GM12878 (cell line): ENCODE results near the gene DNAH17. TPM values are rescaled to one million over a fixed set of nuclear protein-coding genes. Genes with fewer than 3 reads are reported as not detected.

Source experiments
- ATAC-seq: fragments of 200-7000 bp; cut with Tn5 transposase; 3 replicates; pipeline ENCODE4 v1.9.1; 2020; ENCODE audit warnings: mild to moderate bottlenecking, moderate library complexity
- BruUV-seq: library from RNA; stranded (reverse); fragments of 400-500 nt; replicated peaks from 2 replicates; lab custom pipeline; 2021; lab: Mats Ljungman, UMichigan
- CTCF ChIA-PET: fragments of 300-600 bp; sonication (Branson Sonifier 250); formaldehyde crosslinking; extraction: SDS; loops from one replicate; lab custom pipeline; 2021; ENCODE audit warnings: inconsistent platforms; lab: Yijun Ruan, JAX
- POLR2A ChIA-PET: fragments of 350-600 bp; formaldehyde crosslinking; extraction: SDS; loops from one replicate; lab custom pipeline; 2021; ENCODE audit warnings: inconsistent platforms; lab: Charles Lee
- RAD21 ChIA-PET: fragments of 300-600 bp; sonication (Branson Sonifier 250); formaldehyde crosslinking; loops from one replicate; lab custom pipeline; 2023; ENCODE audit warnings: antibody characterized with exemption; ENCODE audit not compliant: unreplicated experiment; lab: Charles Lee
- SMC1A ChIA-PET: fragments of 300-600 bp; sonication (Branson Sonifier 250); formaldehyde crosslinking; loops from one replicate; lab custom pipeline; 2023; ENCODE audit not compliant: unreplicated experiment, uncharacterized antibody; lab: Charles Lee
- DNase-seq: peaks from one replicate; pipeline ENCODE4 v3.0.0-alpha.2; 2011; ENCODE audit warnings: low read depth, low spot score
- FAIRE-seq: peaks from 3 replicates; lab custom pipeline; 2011; peaks lifted over from hg19 to GRCh38; lab: Jason Lieb, UNC
- H2AFZ ChIP-seq: 2 replicates; pipeline ENCODE4 v1.6.0; 2011; ENCODE audit warnings: low read depth, low read length, control low read depth; ENCODE audit not compliant: control insufficient read depth
- H3K27ac ChIP-seq: 2 replicates; pipeline ENCODE4 v1.5.1; 2011; ENCODE audit warnings: control low read depth; ENCODE audit not compliant: control insufficient read depth, insufficient read depth
- H3K27me3 ChIP-seq, 2 experiments: replicated peaks in 1 of 2; 2 replicates each; pipeline versions ENCODE4 v1.6.0 to v1.6.1; 2011; ENCODE audit warnings: low read length in 1 of 2; ENCODE audit not compliant: control insufficient read depth in 2 of 2, insufficient read depth in 2 of 2
- H3K36me3 ChIP-seq, 2 experiments: 2 replicates each; pipeline ENCODE4 v1.5.1; 2011; ENCODE audit warnings: low read length in 1 of 2; ENCODE audit not compliant: control insufficient read depth in 2 of 2, insufficient read depth in 2 of 2
- H3K4me1 ChIP-seq: 2 replicates; pipeline ENCODE4 v1.6.1; 2011; ENCODE audit warnings: mild to moderate bottlenecking, low read length, moderate library complexity, mixed read lengths; ENCODE audit not compliant: control insufficient read depth, insufficient read depth
- H3K4me2 ChIP-seq: 2 replicates; pipeline ENCODE4 v1.6.0; 2011; ENCODE audit warnings: control low read depth; ENCODE audit not compliant: control insufficient read depth, insufficient read depth
- H3K4me3 ChIP-seq: fragments of 200-600 bp; sonication (generic); 2 replicates; pipeline ENCODE4 v1.5.1; 2016
- H3K79me2 ChIP-seq: 2 replicates; pipeline ENCODE4 v1.6.0; 2011; ENCODE audit warnings: low read length; ENCODE audit not compliant: control insufficient read depth, insufficient read depth
- H3K9ac ChIP-seq: 2 replicates; pipeline ENCODE4 v1.8.0; 2011; ENCODE audit warnings: low read length, control low read depth, mixed read lengths; ENCODE audit not compliant: control insufficient read depth, insufficient read depth
- H3K9me3 ChIP-seq: replicated peaks from 3 replicates; pipeline ENCODE4 v1.5.1; 2011; ENCODE audit warnings: mild to moderate bottlenecking, low read length; ENCODE audit not compliant: control insufficient read depth, insufficient read depth
- H4K20me1 ChIP-seq: 2 replicates; pipeline ENCODE4 v1.6.0; 2011; ENCODE audit not compliant: control insufficient read depth, insufficient read depth
- BACH1 ChIP-seq: fragments of 450-650 bp; IDR thresholded peaks from 2 replicates; pipeline ENCODE4 v1.6.1; 2017; ENCODE audit warnings: mild to moderate bottlenecking, borderline replicate concordance
- CHD2 ChIP-seq: IDR thresholded peaks from 2 replicates; pipeline ENCODE4 v1.6.1; 2011; ENCODE audit warnings: low read depth, low read length, improper control_type of control experiment, borderline replicate concordance
- MEF2B ChIP-seq: fragments of 450-650 bp; IDR thresholded peaks from 2 replicates; pipeline ENCODE4 v1.6.1; 2018; ENCODE audit warnings: mild to moderate bottlenecking, moderate library complexity; ENCODE audit not compliant: partially characterized antibody, poor library complexity, severe bottlenecking
- NRF1 ChIP-seq: conservative IDR thresholded peaks from 2 replicates; pipeline ENCODE4 v1.6.1; 2011; ENCODE audit warnings: mild to moderate bottlenecking, low read depth, low read length, improper control_type of control experiment
- SPI1 ChIP-seq: IDR thresholded peaks from 2 replicates; pipeline ENCODE4 v1.6.1; 2011; ENCODE audit warnings: low read depth, mild to moderate bottlenecking, low read length, moderate library complexity, borderline replicate concordance; ENCODE audit not compliant: insufficient read depth
- TCF12 ChIP-seq: IDR thresholded peaks from 2 replicates; pipeline ENCODE4 v1.6.1; 2011; ENCODE audit warnings: low read depth, mild to moderate bottlenecking, low read length
- WRNIP1 ChIP-seq: IDR thresholded peaks from 2 replicates; pipeline ENCODE4 v1.6.1; 2011; ENCODE audit warnings: low read depth, low read length, improper control_type of control experiment, borderline replicate concordance
- WGBS: methylation state at CpG from one replicate; pipeline ENCODE4 v1.1.6; 2016; ENCODE audit warnings: low lambda C conversion rate; ENCODE audit not compliant: insufficient replicate concordance, insufficient coverage; ENCODE audit errors: missing lambda C conversion rate; 5-methylcytosine and 5-hydroxymethylcytosine counted together
- in situ Hi-C: fragments of 300-500 bp; cut with MboI; formaldehyde crosslinking; loops from 9 replicates; pipeline ENCODE4 v1.14.3; 2018; ENCODE audit warnings: mixed read lengths
- intact Hi-C: fragments of 100-400 bp; cut with micrococcal nuclease; formaldehyde crosslinking; loops from one replicate; pipeline ENCODE4 v1.14.2; 2022; ENCODE audit not compliant: unreplicated experiment
- polyA plus RNA-seq, 11 experiments: library from polyadenylated mRNA; depleted of rRNA in 4 of 11; unstranded in 6 of 11; stranded (reverse) in 5 of 11; fragments of >200 nt; fragmentation: Nextera tagmentation in 4 of 11; fragmentation: Illumina TruSeq in 1 of 11; extraction: Ambion mirVana in 4 of 11; extraction: Trizol in 1 of 11; gene quantifications; 1 replicate in 1 of 11; 2 replicates in 10 of 11; pipeline versions ENCODE4 v1.2.1 to v1.2.3, GENCODE V29; 2011 to 2016; ENCODE audit warnings: inconsistent platforms in 2 of 11, missing spikeins in 2 of 11, low read depth in 1 of 11
- total RNA-seq, 4 experiments: library from RNA; depleted of rRNA in 3 of 4; stranded (reverse); fragments of >200 nt in 3 of 4; fragmentation: Illumina TruSeq in 1 of 4; extraction: Trizol in 1 of 4; gene quantifications; 2 replicates each; pipeline versions ENCODE4 v1.2.1 to v1.2.3, GENCODE V29; 2013 to 2021
- TF ChIP-seq, protein P1 (sequence below): fragments of 450-650 bp; IDR thresholded peaks from 2 replicates; pipeline ENCODE4 v1.6.1; 2018; ENCODE audit warnings: mild to moderate bottlenecking, low read depth, moderate library complexity; ENCODE audit not compliant: partially characterized antibody
- TF ChIP-seq, protein P2 (sequence below): fragments of 450-650 bp; IDR thresholded peaks from 2 replicates; pipeline ENCODE4 v1.6.1; 2016; ENCODE audit warnings: mild to moderate bottlenecking
- TF ChIP-seq, protein P3 (sequence below): fragments of 450-650 bp; IDR thresholded peaks from 2 replicates; pipeline ENCODE4 v1.6.1; 2017; ENCODE audit warnings: low read depth, mild to moderate bottlenecking, moderate library complexity
- TF ChIP-seq, protein P4 (sequence below): IDR thresholded peaks from 2 replicates; pipeline ENCODE4 v1.6.1; 2012; ENCODE audit warnings: low read depth, low read length, improper control_type of control experiment
- TF ChIP-seq, protein P5 (sequence below): IDR thresholded peaks from 2 replicates; pipeline ENCODE4 v1.6.1; 2012; ENCODE audit warnings: low read depth, low read length, improper control_type of control experiment

The DNAH17 gene
- total and polyA plus RNA-seq, 10 of the 15 experiments (the other 5 are each of a cell fraction or from before 2014, with no cell fraction given), result 0.16 to 2.9 (median 0.56) TPM

DNA sequence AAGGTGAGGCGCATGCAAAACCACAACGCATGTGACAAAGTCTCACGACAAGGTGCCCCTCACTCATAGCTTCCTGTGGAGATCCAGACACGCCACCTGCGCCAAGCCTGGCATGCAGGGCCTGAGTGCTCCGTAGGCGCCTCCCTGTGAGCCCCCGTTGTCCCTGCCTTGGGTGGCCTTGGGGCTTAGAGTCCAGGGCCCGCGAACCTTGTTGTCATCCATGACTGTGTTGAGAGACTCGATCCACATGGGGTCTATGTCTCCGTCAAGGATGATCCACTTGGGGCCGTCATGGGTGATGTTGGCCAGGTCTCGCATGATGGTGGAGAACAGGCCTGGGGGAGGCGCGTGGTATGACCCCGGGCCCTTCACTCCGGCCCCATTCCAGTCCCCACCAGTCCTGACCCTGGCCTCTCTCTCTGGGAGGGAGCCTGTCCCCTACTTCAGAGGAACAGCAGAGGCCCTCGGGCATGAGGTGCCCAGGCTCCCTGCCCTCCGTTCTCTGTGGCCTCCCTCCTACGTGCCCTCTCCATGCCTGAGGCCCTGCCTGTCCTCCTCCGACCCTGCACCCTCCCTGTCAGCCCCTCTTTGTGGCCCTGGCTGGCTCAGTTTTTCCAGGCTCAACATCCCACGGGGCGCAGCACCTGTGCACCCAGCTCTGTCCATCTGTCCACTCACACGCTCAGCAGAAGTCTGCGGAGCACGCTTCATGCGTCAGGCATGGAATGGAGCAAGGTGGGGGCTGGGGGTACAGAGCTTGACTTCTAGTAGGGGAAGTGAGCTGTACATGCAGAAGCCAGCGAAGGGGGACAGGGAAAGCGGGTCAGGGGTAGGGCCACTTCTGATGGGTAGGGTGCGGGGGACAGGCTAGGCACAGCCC is 85.7 kb downstream of the DNAH17 start (continued):
- TF ChIP-seq, protein P1, sequence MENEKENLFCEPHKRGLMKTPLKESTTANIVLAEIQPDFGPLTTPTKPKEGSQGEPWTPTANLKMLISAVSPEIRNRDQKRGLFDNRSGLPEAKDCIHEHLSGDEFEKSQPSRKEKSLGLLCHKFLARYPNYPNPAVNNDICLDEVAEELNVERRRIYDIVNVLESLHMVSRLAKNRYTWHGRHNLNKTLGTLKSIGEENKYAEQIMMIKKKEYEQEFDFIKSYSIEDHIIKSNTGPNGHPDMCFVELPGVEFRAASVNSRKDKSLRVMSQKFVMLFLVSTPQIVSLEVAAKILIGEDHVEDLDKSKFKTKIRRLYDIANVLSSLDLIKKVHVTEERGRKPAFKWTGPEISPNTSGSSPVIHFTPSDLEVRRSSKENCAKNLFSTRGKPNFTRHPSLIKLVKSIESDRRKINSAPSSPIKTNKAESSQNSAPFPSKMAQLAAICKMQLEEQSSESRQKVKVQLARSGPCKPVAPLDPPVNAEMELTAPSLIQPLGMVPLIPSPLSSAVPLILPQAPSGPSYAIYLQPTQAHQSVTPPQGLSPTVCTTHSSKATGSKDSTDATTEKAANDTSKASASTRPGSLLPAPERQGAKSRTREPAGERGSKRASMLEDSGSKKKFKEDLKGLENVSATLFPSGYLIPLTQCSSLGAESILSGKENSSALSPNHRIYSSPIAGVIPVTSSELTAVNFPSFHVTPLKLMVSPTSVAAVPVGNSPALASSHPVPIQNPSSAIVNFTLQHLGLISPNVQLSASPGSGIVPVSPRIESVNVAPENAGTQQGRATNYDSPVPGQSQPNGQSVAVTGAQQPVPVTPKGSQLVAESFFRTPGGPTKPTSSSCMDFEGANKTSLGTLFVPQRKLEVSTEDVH, result no peak
- no peak for TF ChIP-seq CHD2
- TF ChIP-seq SPI1, result no peak
- no peak for TF ChIP-seq MEF2B

DNA sequence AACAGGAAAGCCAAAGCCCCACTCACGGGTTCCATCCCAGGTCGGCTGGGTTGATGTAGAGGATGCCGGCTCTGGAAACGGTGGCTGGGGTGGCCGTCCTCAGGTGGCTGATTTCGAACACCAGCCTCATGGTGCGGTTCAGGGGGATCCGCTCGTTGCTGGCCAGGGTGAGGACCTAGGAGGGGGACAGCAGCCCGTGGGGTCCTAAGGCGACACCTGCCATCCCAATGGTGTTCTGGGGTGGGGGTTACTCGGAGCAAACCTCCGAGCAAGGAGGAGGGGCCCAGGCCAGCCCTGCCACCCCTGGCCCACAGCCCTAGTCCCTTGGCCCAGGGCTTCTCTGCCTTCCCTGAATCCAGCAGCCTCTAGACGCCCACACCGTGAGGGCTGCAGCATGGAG is 86.5 kb downstream of the DNAH17 start:
- peaks cover 26% of the 10 kb centered on the region for H3K79me2 ChIP-seq
- no peak overlapping the region for H3K9ac ChIP-seq
- DNase-seq, result no peak
- intact Hi-C loops, result no loop called here
- in situ Hi-C loops, result no loop called here
- FAIRE-seq, result no peak
- no peaks in the 10 kb centered on the region for H4K20me1 ChIP-seq
- CTCF ChIA-PET, result no interaction called here
- H3K4me2 ChIP-seq, result no peak overlapping the region
- TF ChIP-seq, protein P2, sequence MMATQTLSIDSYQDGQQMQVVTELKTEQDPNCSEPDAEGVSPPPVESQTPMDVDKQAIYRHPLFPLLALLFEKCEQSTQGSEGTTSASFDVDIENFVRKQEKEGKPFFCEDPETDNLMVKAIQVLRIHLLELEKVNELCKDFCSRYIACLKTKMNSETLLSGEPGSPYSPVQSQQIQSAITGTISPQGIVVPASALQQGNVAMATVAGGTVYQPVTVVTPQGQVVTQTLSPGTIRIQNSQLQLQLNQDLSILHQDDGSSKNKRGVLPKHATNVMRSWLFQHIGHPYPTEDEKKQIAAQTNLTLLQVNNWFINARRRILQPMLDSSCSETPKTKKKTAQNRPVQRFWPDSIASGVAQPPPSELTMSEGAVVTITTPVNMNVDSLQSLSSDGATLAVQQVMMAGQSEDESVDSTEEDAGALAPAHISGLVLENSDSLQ, result no peak
- TF ChIP-seq TCF12 (no peak), BACH1 (no peak), NRF1 (no peak), WRNIP1 (no peak)
- TF ChIP-seq, protein P3, sequence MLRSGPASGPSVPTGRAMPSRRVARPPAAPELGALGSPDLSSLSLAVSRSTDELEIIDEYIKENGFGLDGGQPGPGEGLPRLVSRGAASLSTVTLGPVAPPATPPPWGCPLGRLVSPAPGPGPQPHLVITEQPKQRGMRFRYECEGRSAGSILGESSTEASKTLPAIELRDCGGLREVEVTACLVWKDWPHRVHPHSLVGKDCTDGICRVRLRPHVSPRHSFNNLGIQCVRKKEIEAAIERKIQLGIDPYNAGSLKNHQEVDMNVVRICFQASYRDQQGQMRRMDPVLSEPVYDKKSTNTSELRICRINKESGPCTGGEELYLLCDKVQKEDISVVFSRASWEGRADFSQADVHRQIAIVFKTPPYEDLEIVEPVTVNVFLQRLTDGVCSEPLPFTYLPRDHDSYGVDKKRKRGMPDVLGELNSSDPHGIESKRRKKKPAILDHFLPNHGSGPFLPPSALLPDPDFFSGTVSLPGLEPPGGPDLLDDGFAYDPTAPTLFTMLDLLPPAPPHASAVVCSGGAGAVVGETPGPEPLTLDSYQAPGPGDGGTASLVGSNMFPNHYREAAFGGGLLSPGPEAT, result no peak
- TF ChIP-seq, protein P4, sequence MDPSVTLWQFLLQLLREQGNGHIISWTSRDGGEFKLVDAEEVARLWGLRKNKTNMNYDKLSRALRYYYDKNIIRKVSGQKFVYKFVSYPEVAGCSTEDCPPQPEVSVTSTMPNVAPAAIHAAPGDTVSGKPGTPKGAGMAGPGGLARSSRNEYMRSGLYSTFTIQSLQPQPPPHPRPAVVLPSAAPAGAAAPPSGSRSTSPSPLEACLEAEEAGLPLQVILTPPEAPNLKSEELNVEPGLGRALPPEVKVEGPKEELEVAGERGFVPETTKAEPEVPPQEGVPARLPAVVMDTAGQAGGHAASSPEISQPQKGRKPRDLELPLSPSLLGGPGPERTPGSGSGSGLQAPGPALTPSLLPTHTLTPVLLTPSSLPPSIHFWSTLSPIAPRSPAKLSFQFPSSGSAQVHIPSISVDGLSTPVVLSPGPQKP, result no peak
- TF ChIP-seq, protein P5, sequence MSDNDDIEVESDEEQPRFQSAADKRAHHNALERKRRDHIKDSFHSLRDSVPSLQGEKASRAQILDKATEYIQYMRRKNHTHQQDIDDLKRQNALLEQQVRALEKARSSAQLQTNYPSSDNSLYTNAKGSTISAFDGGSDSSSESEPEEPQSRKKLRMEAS, result no peak
- TF ChIP-seq, all 136 proteins: peak for 0
- no peak for ATAC-seq
- ChIA-PET POLR2A (no interaction called here), RAD21 (no interaction called here), SMC1A (no interaction called here)
- Histone ChIP-seq H3K27ac (no peak overlapping the region), H3K36me3 (no peaks in the 10 kb centered on the region), H3K4me1 (peaks cover 2% of the 10 kb centered on the region; the same call in 1 of the 2 replicates), H3K9me3 (no peaks in the 10 kb centered on the region), H2AFZ (no peak overlapping the region), H3K4me3 (no peak overlapping the region), H3K27me3 (no peaks in the 10 kb centered on the region)
- WGBS, result 44% methylated on average over 15 of the region's 15 CpGs
- BruUV-seq, result no TSS peak
